Neural progenitor cell (in vitro differentiated cells): ENCODE measurements around the gene F7.

Experiments
- EZH2 ChIP-seq: fragments of 200-600 bp; sonication (generic); IDR thresholded peaks from 2 replicates; pipeline ENCODE4 v1.6.1; 2017; ENCODE audit warnings: antibody characterized with exemption, mild to moderate bottlenecking, moderate library complexity
- TF ChIP-seq, protein P1 (sequence below): fragments of 200-600 bp; sonication (generic); IDR thresholded peaks from 2 replicates; pipeline ENCODE4 v1.5.1; 2017; ENCODE audit warnings: antibody characterized with exemption, mild to moderate bottlenecking

DNA sequence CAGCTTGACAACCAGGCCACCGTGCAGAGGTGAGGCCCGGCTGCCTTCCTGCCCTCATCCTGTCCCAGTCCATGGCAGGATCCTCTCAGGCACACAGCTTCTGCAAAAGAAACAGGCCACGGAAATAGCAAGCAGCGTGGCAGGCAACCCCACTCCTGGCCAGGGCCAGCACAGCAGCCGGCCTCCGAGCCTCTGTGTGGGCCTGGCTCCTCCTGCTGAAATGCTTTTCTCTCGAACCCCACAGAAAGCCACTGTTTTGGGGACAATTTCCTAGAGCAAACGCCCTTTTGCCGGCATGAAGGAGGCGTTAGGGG, 39.5 kb upstream of the F7 start:
- TF ChIP-seq EZH2 = no peak
- TF ChIP-seq, protein P1, sequence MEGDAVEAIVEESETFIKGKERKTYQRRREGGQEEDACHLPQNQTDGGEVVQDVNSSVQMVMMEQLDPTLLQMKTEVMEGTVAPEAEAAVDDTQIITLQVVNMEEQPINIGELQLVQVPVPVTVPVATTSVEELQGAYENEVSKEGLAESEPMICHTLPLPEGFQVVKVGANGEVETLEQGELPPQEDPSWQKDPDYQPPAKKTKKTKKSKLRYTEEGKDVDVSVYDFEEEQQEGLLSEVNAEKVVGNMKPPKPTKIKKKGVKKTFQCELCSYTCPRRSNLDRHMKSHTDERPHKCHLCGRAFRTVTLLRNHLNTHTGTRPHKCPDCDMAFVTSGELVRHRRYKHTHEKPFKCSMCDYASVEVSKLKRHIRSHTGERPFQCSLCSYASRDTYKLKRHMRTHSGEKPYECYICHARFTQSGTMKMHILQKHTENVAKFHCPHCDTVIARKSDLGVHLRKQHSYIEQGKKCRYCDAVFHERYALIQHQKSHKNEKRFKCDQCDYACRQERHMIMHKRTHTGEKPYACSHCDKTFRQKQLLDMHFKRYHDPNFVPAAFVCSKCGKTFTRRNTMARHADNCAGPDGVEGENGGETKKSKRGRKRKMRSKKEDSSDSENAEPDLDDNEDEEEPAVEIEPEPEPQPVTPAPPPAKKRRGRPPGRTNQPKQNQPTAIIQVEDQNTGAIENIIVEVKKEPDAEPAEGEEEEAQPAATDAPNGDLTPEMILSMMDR = no peak
